SIG-M5 (cell line): ENCODE data around the gene SYNPO.

ENCODE experiments used
- DNase-seq: peaks from one replicate; lab custom pipeline; 2025; lab: John Stamatoyannopoulos, UW

Gene SYNPO

DNA sequence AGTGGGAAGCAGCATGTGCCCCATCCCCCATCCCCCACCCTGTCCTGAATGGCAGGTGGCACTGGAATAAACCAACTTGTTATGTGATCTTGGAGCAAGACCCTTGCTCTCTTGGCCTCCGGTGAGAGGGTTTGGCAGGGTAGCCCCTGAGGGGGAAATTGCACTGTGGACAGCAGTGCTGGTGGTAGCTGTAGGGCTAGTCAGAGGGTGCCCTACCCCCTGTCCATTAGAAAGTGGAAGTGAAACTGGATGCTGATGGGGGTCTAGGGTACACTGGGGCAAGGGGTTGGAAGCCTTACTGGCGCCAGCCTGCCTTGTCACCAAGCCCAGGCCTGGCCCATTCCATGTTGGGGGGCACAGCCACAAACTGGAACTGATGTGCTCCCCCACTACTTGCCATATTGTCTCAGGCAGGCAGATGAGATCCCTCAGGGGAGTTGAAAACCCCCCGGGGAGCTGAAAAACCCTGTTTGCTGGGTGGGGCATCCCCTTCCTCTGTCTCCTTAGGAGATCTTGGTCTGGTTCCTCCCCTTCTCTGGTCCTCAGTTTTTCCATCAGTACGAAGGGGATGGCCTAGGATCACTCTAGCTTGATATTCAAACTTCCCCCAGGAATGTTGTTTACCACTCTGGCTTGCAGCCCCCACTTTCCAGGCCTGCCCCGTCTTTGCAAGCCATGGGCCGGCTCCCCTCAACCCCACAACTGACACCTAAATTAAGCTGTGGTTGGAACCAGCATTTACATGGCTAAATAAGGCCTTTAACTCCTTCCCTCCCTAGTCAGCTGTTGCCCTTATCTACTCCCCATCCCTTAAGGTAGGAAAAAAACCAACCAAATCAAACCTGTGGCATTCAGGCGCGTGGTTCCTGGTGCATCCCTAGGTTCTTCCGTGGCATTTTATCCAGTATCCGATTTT lies 14.4 kb upstream of the SYNPO start:
- no peak for DNase-seq

- DNase-seq = no peak
These were observed 13.6 kb upstream of the SYNPO start for GRCh38 chr5:150626853-150627276.

GRCh38 chr5:150627731-150628545 lies 12.5 kb upstream of the SYNPO start:
- DNase-seq = no peak

GRCh38 chr5:150628936-150629485 lies 11.4 kb upstream of the SYNPO start:
- DNase-seq = no peak

DNA sequence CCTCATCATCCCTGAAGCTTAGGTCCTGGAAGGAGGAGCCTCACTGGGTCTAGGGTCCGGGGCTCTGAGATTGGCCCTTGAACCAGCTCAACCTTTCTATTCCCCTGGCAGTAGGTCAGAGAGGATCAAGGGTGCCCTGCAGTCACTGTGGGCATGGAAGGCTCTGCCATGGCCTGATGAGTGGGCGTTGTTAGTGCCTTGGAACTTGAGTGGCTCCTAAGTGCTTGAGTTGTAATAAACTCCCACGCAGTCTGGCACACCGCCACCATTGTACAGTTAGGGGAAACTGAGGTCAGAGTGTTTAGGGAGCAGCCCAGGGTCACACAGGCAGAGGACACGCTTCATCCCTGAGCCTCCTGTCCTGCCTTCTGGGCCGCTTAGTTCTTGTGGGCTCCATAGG lies 10.4 kb upstream of the SYNPO start:
- DNase-seq = no peak

- DNase-seq = no peak
These were observed 9.8 kb upstream of the SYNPO start for GRCh38 chr5:150630461-150631325.

- DNase-seq = no peak
These were observed 9.1 kb upstream of the SYNPO start for GRCh38 chr5:150631326-150631701.

- DNase-seq = no peak
These were observed 7.9 kb upstream of the SYNPO start for GRCh38 chr5:150632305-150633160.

- no peak for DNase-seq
These were observed 7.0 kb upstream of the SYNPO start for GRCh38 chr5:150633429-150633828.

DNA sequence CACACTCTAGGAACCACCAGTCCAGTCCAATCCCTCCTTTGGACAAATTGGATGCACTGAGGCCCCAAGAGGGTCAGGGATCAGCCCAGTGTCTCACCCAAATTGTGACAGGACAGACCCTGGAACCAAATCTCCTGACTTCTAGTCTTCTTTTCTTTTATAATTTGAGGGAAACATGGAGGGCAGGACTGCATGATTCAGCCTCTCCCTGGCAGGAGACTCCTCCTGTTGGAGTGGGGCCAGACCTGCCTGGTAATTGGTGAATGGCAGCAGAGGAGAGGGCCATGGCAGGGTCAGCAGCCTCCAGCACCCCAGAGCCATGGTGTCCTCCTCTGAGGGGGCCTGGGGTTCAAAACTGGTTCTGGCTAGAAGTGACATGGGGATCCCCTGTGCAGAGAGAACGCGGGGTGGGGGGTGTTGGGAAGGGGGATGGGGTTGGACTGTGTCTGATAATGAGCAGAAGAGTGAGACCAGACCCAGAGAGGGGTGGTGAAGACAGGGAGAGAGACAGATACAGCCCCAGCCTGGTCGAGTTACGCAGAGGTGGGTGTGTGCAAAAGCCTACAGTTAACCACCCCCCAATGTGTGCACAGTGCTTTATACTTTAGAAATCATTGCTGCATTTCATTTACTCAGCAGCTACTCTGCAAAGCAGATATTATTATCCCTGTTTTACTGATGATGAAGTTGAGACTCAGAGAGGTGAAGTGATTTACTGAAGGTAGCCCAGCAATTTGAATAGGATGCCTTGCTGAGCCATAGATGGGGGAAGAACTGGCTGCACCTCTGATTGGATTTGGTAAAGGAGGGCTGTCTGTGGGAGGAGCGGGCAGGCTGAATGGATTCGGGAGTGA lies 3.8 kb upstream of the SYNPO start:
- no peak for DNase-seq

- no peak for DNase-seq
These were observed 3.0 kb upstream of the SYNPO start for GRCh38 chr5:150637245-150638052.

DNA sequence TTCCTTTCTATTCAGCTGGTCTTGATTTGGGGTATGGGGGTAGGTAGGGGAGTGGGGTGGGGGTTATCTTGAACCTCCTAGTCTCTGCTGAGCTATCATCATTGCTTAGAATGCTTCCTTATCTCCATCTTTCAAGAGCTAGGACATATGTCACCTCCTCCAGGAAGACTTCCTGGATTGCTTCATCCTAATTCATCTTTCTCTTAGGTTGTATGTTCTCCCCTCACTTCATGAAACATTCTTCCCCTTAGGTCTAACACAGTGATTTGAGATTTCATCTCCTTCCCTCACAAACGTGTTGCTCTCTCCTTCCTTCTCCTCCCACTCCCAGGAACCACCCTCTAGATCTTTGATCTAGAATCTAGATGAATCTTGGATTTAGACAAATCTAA lies 2.4 kb upstream of the SYNPO start:
- DNase-seq = no peak

DNA sequence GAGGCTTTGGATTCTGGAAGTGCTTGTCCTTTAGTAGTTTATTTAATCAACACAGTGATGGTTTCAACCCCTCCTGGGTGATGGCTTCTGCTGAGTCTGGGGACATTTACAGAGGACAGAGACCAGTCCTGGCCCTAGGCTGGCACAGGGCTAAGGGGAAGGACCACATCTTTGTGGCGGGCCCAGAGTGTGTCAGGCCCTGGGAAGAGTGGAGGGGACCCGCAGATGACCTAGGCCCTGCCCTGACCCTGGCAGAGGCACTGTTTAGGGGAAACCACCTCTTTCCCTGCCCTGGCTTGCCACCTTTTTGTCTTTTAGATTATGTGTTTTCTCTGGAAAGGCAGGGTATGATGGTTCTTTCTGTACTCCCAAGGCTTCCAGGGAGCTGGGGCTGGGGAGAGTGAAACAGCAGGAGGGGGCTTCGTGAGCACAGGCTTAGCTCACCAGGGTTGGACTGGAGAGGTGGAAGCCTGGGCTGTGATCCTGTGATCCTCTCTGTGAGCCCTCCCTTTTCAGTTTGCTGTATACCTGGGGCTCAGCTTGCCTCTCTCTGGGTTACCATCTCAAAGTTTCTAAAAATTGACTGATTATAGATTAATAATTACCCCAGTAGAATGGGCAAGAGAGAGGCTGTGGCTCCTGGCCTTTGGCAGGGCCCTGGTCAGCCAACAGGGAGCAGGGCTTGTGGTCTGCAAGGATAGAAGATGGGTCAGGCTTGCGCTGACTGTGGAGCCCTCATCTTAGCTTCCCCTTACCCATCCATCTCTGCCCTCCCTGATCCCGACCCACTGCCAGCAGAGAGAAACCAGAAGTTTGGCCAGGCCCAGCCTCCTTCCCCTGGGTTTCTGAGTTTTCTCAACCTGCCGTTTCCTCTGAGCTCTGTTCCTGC lies 1.7 kb upstream of the SYNPO start:
- no peak for DNase-seq

- no peak for DNase-seq
These were observed 1.1 kb upstream of the SYNPO start for GRCh38 chr5:150639377-150639692.

DNA sequence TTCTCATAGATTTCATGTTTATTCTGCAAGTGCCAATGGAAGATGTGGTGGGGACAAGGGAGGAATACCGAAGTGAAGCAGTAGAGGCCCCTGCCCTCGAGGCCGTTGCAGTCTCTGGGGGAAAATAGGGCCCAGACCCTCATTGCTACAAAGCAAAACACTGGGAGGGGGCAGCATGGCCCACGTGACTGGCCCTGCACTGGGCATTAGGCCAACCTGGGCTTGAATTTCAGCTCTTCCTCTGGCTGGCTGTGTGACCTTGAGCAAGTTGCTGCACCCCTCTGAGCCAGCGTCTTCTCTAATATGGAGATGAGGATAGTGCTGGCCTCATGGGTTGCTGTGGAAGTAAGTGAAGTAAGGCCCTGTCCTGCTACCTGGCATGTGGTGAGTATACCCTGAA lies 709 bp upstream of the SYNPO start:
- no peak for DNase-seq

DNA sequence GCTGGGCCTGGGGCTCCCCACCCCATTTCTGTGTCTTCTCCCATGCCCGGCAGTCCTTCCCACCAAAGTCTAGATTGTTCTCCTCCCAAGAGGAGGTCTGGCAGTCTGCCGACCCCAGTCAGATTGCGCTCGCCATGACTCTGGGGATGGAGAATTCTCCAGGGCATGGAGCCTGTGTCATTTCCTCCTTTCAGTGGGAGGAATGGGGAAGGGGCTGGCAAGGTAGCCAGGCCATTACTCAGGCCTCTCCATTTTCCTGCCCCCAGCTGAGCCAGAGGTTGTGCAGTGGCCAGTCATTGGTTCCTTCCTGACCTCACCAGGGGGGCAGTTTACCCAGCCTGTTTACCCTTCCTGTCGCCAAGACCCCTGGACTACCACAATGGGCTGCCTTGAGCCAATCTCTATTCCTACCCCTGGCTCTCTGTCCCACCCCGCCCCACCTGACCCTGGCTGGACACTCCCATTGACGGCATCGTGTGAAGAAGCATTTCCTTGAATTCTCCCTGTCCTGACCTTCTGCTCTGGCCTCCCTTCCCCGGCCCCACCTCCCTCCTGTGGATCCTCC lies 628 bp downstream of the SYNPO start:
- no peak for DNase-seq

DNA sequence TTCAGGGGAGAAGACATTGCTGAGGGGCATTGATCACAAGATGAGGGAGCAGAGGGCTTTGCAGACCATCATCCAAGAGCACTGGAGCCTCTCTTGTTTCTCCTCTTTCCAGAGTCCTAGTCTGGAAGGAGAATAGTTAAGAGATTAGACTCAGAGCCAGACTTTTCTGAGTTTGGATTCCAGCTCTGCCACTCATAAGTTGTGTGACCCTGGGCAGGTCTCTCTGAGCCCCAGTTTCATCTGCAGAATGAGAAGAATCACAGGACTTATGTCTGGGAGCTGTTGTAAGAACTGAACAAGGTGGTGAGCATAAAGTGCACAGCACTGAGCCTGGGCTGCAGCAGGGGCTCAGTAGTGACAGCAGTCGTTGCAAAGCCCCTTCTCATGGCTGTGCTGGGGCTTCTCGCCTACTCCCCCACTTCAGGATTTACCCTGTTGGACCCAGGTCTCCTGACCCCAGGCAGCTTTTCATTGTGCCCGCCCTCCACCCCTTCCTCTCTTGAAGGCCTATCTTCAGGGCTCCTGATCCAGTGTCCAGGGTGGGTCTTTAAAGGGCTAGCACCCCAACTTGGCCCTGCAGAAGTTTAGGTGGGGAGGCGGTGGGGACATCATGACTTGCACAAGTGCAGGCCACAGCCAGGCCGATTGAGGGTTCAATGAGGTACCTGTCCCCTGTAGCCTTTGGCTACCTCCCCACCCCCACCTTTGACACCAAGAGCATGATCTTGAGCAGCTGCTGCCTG lies 1.5 kb downstream of the SYNPO start:
- no peak for DNase-seq
